Activated gamma-delta T cell (primary cell): ENCODE results near the gene ADGRL3.
"Not testable (repeated sequence)": the region's sequence is repeated elsewhere in the genome, so short reads cannot be mapped to it uniquely, and the experiment has no call there.

Source experiments
- DNase-seq: peaks from one replicate; lab custom pipeline; 2025; lab: John Stamatoyannopoulos, UW

Gene ADGRL3

DNA sequence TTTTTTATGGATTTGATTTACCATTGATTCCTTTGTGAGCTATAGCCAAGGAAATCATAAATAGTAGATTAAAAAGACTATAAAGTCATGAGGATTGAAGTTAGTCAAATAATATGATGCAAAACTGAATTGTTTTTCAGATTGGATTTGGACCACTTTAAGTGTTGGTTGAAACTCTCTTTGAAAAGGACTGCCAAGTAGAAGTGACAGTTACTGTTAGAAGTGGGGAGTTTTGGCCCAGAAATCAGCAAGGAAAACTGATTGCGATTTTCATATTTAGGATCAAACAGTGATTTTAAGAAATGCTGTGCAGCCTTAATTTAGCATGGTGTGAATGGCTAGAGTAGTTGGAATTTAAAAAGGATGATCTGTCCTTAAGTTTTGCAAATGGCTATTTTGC, 4.9 kb downstream of the ADGRL3 start:
- DNase-seq = no peak

DNA sequence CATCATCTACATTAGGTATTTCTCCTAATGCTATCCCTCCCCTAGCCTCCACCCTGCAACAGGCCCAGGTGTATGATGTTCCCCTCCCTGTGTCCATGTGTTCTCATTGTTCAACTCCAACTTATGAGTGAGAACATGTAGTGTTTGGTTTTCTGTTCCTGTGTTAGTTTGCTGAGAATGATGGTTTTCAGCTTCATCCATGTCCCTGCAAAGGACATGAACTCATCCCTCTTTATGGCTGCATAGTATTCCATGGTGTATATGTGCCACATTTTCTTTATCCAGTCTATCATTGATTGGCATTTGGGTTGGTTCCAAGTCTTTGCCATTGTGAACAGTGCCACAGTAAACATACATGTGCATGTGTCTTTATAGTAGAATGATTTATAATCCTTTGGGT, 7.0 kb downstream of the ADGRL3 start:
- not testable (repeated sequence) for DNase-seq

DNA sequence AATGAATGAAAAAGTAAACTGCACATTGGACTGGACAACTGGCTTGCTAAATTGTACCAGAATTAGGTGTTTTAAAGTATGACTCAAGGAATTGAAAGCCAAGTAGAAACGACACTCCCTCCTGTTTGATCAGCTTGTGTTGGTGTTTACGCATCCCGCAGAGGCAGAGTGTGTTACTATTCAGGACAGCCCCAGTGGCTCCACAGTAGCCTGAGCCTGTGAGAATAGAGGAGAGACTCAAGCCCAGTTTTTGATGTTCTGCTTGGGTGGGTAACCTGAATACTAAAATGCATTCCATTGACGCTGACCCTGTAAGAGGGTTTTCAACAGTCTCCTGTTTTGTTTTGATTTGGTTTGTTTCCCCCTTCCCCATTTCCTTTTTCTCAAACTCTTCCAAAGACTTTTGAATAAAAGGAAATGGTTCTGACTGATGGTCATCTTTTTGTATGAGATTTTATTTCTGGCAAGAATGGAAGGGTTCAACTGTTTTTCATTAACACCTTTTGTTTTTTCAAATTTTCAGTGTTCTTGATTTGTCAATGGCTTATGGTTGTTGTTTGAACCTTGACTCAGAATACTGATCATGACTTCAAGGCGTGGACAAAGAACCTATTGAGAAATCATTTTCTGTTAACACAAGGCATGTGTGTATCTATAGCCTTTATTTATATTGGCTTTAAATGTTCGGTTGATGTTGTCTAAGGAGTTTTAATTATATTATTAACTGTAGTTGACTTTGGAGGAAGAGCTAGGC, 10.2 kb downstream of the ADGRL3 start:
- DNase-seq = no peak

DNA sequence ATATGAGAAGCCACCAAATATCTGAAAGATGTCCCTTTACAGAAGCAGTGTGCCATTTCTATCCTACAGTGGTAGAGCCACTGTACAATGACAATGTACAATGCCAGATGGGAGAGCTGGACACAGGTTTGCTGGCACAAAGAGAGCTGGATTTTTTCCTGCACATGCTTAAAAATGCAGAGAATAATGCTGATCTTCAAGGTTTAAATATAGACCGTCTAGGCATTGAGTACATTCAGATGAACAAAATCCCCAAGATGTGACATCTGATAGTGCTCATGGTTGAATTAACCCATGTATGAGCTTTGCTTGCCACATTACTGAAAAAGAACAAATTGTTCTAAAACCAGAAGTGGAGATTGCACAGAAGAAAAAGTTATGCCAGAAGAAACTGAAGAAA, 11.7 kb downstream of the ADGRL3 start:
- DNase-seq = no peak

DNA sequence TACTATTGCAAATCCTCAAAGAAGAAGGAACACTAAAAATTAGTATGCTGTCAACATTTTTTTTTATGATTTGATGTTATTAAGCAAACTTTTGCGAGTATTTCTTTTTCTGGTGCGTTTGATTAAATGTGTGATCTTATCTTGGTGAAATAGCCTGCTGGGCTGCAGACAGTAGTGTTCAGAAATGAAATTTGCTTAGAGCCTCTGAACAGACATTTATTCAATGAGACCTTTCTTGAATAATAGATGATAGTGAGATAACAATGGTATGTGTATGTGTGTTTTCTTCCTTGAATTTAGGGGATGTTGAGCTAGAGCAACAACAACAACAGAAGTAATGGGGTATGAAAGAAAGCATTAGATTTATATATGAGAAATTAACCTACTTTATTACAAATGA, 12.7 kb downstream of the ADGRL3 start:
- DNase-seq = no peak

DNA sequence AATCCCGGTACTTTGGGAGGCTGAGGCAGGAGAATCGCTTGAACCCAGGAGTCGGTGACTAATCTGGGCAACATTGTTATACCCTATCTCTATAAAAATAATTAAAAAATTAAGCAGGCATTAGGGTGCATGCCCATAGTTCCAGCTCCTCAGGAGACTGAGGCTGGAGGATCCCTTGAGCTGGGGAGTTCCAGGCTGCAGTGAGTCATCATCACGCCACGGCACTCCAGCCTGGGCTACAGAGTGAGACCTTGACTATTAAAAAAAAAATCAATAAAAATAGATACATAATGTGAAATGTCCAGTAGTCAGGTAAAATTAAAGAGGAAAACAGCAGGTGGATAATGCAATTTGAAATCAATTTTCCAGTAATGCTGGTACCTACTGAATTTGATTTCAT, 14.6 kb downstream of the ADGRL3 start:
- no peak for DNase-seq

DNA sequence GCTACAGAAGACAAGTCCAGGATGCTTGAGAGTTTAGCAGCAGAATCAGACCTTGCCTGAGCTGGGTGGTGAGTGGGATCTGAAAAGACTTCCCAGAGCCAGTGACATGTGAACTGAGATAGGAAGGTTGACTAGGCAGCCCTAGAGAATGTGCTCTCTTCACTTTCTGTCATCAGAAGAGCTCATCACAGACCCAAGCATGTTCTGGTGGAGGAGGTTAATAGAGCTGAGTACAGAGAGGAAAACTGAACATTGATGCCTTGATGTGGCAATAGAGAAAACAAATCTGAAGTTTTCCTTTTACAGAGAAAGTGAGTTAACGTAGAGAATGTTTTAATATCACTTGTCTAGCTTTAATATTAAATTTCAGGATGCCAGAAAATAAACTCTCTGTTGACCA, 17.1 kb downstream of the ADGRL3 start:
- DNase-seq = no peak

DNA sequence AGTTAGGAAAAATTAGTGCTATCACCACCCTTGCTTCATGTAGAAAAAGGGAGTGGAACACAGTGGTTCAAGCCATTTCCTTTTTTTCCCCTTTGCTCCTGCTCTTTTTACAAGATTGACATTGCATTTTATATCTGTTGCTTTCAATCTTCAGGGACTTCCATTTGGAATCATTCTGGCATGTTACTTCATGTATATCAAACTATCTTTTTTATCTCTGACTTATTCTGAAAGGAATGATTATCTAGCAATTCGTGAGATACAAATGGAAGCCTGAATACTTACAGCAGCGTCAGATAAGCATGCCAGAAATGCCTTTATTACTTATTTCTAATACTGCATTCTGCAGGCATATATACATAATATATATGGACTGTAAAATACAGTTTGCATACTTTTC, 20.4 kb downstream of the ADGRL3 start:
- DNase-seq = no peak

DNA sequence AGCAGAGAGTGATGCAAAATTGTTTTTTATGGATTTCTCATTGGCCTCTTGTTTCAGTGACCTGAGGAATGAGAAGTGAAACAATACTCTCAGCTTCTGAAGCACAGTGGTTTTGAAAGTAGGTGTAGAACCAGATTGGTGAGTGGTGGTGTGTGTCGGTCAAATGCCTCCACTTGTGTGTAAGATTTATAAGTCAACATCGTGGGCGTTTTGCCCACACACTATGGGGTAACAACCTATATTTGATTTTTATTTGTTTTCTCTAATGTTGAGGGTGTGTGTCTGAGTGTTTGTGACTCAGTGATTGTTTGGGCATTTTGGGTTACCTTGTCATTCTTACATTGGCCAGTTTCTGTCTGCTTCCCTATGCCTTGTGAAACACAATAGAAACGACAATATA, 23.3 kb downstream of the ADGRL3 start:
- DNase-seq = no peak

DNA sequence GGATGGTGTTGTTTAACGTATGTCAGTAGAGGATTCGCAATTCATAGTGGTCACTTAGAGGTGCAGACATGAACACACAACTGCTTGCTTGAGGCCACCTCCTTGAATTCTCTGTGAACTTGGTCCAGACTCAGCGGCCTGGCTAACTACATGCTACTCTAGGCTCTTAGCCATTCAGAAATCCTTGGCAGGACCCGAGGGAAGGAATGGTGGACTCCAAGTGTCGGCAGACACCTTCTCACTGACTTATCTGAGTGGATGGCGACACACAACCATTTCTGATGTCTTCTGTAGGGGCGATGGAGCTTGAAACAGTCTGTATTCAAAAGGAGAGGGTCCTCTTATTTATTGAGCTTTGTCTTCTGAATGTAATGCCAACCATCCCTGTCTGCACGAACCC, 24.4 kb downstream of the ADGRL3 start:
- no peak for DNase-seq

DNA sequence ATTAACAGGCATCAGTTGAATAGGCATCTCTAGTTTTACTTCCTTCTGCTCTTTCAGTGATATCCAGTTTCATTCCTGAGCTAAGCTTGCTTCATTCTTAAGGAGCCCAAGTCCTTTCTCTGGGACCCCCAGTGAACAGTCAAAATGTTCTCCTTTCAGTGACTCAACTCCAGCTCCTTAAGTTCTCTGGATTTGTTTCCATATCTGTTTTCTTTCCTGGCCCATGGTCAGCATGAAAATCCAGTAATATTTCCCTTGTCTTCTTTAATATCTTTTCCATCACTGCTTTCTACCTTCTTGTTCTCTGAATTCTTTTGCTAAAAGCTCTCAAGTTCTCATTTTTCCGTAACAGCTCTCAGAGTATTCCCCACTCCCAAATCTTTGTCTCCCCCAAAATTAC, 25.5 kb downstream of the ADGRL3 start:
- no peak for DNase-seq

DNA sequence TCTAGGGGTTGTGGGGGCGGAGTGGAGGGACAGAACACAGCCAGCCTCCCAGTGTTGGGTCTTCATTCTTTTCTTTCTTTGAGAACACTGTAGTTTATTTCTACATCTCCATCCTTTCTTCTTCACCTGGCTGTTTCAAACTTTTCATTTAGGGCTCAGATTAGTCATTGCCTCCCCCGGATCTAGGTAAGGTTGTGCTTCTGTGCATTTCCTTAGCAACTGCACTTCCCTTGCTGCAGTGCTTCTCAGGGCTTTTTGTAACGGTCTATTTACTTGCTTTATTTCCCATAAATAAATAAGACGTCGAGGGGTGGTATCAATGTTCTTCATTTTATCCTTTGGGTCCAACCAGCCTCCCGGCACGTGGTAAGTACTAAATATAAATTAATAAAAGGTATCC, 31.3 kb downstream of the ADGRL3 start:
- no peak for DNase-seq

DNA sequence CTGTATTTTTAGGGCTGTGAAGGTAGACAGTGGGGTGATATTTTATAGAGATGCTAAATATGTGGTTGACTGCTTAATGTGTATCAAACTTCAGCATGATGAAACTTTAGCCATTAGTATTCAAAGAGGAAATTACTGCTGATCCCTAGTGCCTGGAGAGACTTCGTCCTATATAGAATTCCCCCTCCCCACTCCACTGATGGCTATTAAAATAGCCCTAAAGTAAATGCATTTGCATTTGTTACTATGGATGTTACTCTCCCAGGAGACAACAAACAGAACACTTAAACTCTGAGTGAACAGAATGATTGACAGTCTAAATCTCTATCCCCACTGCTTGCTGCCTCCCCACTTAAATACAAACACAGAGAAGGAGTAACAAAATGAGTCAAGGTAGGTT, 39.1 kb downstream of the ADGRL3 start:
- DNase-seq = no peak

DNA sequence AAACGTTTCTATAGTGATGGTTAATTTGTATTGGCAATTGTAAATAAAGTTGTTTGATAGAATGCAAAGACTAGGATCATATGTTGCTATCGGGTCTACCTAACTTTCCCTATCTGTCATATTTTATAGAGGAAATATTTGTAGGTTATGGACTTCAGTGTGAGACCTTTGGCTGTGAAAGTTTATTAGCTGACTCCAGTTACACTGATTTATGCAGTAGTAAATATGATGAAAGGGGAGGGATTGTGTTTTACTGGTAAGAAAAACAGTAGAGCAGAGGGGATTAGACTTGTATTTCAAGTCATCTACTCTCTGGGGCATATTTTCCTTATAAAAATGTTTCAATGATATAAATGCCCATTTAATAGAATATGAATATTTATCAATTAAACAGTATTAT, 43.8 kb downstream of the ADGRL3 start:
- DNase-seq = no peak

DNA sequence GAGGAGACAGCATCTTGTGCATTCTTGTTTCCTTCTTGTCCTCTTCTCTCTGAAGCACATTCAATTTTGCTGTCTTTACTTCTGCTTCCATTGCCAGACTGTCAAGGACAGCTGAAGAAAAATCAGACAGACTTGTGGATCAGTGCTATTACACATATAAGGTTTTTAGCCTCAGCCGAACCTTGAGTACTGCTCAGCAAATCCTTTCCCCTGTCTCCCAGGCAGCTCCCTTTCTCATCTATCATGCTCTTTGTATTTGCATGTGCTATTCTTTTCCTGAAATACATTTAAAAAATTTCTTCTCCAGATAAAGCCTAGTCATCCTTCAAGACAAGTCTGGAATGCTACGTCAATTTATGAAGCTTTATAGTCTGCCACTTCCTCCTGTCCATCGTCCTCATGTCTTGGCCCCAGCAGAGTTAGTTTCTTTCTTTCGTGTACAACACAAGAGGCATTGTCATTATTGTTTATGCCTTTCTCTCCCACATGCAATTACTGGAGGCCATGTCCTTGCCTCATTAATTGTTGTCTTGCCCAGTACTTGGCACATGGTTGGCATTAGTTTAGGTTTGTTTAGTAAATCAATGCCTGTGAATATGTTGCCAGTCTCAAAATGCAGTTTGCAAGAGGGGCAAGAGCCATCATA, 45.1 kb downstream of the ADGRL3 start:
- DNase-seq = no peak

DNA sequence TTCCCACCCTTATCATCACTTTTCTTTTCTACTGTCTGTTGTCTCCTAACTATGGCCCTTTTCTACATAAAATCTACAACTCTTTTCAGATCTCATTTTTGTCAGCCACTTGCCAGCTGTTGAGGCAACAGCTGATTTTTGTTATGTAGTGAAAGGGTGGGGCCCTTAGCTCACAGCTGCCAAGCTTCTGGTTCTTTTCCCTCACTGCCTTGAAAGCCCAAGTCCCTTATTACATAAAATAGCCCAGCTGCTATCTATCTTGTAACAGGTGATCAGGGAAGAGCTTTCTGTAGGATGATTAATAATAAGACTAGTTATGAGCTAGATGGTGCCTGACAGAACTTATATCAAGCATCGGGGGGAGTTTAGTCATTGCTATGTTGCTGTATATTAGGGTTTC, 45.9 kb downstream of the ADGRL3 start:
- DNase-seq = no peak

DNA sequence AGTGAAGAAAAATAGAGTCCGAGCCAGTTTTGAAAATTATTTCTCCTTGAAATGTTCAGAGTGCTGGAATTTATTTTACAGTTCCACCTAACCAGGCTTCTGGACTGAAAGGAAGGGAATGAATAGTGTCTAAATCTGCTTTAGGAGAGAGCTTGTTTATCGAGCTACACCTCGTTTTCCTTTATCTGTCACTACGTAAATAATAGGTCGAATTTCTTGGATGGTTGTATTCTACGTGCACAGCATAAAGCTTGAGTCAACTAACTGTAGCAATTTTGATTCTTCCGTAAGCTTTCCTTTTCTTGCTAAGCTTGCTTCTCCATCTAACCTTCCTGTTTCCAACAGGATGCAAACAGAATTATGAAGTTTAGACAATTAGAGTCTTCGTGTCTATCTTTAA, 48.6 kb downstream of the ADGRL3 start:
- DNase-seq = no peak

DNA sequence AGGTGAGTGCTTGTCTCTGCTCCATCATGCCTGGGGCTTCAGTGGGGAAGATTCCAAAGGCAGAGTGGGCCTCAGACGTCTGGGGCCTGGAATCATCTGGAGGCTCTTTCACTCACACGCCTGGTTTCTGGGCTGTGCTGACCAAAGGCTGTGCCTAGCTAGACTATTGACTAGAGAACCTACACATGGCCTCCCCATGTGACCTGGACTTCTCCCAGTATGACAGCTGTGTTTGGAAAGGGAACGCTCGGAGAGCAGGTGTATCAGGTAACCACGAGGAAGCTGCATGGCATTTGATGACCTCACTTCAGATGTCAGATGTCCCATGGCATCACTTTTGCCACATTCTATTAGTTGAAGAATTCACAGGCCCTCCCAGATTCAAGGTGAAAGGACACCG, 51.0 kb downstream of the ADGRL3 start:
- DNase-seq = no peak

DNA sequence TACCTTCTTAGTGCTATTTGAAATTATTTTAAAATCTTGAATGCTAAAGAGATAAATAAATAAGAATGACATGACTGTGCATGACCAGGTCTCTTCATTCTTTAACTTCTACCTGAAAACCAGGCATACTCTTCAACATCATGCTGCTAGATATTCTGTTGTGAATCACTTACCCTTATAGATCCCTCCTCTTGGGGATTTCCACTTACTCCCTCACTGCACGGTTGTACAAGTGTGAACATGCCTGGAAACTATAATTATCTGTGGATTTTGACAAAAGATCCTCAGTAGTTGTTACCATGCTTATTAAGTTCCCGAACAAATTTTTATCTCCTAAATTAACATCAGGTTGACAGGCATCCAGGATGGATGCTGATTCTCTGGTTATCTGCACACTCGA, 54.3 kb downstream of the ADGRL3 start:
- DNase-seq = no peak

DNA sequence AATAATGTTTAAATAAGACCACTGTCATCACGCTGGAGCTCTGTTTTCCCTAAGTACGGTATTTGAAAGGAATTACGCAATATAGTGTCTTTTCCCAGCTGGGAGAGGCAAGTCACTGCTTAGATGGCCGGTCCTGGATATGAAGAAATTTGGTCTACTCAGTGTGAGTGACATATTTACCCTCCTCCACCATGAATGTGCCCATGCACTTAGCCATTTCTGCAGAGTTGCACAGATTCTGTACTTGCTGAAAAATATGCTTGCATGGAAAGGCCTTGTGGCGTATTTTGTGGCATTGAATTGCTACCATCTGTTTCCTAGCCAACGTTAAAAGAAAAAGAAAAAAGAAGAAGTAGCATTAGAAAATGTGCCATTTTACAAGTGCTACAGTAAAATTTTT, 73.1 kb downstream of the ADGRL3 start:
- DNase-seq = no peak

DNA sequence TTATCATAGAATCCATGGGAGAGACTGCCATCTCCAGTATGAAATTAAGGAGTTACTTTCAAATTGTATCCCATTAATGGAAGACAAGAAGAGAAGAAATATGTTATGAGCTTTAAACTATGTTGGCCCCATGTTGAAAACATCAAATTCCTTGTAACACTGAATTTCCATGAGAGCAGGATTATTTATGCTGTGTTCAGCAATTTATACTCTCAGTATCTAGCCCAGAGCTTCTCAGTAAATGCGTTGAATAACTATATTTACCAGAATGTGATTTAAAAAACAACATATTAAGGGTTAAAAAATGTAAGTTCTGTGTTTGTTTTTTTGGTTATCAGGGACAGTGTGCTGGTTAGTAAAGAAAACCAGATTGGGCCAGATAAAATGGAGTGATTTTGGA, 74.2 kb downstream of the ADGRL3 start:
- no peak for DNase-seq

DNA sequence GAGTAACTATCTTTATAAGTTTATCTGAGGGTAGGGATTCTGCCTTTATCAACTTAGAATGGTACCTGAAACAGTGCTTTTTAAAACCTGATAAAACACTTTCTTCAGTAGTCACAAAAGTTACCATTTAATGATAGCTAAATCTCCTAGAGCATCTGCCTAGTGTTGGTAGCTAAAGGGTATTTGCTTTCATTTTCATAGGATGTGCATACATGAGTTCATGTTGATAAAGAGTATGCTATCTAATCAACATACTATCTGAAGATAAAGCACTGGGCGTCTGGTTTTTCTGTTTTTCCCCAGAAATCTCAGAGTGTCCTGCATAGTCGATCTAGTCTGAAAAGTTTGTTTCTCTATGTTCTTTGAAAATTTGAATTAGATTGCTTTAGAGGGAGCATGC, 75.1 kb downstream of the ADGRL3 start:
- no peak for DNase-seq

DNA sequence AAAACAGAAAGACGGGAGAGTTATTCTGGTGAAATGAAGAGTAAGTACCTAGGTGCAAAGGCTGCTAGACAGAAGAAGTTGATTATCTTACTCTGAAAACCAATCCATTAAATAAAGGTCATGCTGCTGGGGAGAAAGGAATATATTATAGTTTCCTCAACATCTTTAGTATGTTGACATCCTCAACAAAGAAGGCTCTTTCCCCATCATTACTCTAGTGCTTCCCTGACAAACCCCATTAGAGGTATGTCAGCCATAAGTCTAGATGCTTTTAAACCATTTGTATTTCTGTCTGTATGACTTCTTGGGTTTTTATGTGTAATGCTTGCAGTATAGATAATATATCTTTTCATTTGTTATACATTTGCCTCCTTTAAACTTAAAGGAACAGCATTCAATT, 75.9 kb downstream of the ADGRL3 start:
- DNase-seq = no peak
